ENCODE measurements around the gene PRKCE. TPM values are rescaled to one million over a fixed set of nuclear protein-coding genes. Genes with fewer than 3 reads are reported as not detected.

PRKCE gene
- total and polyA plus RNA-seq, 3 experiments from 2014 or later: 3.1 to 9.6 (median 7.9) TPM

DNA sequence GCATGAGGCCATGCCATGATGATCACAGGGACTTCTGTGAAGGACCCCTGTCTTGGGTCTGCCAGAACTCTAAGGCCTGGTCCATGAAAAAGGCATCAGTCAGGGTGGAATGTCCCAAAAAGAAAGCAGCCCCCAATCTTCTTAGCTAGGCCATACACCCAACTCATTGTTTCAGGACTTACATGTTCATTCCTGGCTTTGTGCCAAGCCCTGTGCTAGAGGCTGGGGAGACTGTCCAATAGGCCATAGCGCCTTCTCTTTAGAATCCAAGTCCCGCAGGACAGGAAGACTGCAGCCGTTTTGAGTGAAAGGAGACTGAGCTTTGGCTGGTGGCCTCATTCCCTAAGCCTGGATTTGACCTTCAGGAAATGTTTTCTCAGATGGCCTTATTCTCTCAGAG is 247.3 kb downstream of the PRKCE start:
- Histone ChIP-seq H3K36me3 (ENCODE audit: insufficient read depth, low read length) (no peaks in the 10 kb centered on the region), H3K27me3 (ENCODE audit: insufficient read depth, low read length, poor library complexity, severe bottlenecking) (no peaks in the 10 kb centered on the region), H3K9me3 (ENCODE audit: low read length) (no peaks in the 10 kb centered on the region), H3K4me1 (ENCODE audit: insufficient read depth, low read length) (no peaks in the 10 kb centered on the region), H3K4me3 (ENCODE audit: low read length) (no peak overlapping the region), H3K27ac (ENCODE audit: low read depth, low read length) (no peak overlapping the region)
- Mint-ChIP-seq H3K4me1 (no peaks in the 10 kb centered on the region), H3K27ac (no peak overlapping the region), H3K27me3 (peaks cover 0 to 2% of the 10 kb centered on the region in 2 donors), H3K9me3 (no peaks in the 10 kb centered on the region), H3K4me3 (no peak overlapping the region), H3K36me3 (peaks cover 0 to 3% (median 0%) of the 10 kb centered on the region in 3 donors)
- POLR2A ChIA-PET: no interaction called here
- CTCF ChIA-PET: no interaction called here
- no peak for DNase-seq

- no peak overlapping the region for H3K4me3 ChIP-seq (ENCODE audit: low read length)
- CTCF ChIA-PET: no interaction called here
- no peaks in the 10 kb centered on the region for H3K4me1 Mint-ChIP-seq
These were observed 248.5 kb downstream of the PRKCE start for GRCh38 chr2:45899926-45900325.

GRCh38 chr2:45901468-45902032 is 250.1 kb downstream of the PRKCE start:
- H3K36me3 Mint-ChIP-seq: no peaks in the 10 kb centered on the region
- H3K36me3 ChIP-seq (ENCODE audit: insufficient read depth, low read length): no peaks in the 10 kb centered on the region
- peaks cover 0 to 2% of the 10 kb centered on the region in 2 donors for H3K27me3 Mint-ChIP-seq
- no peaks in the 10 kb centered on the region for H3K9me3 ChIP-seq (ENCODE audit: low read length)
- H3K4me3 Mint-ChIP-seq: no peak overlapping the region
- H3K27ac ChIP-seq (ENCODE audit: low read depth, low read length): no peak overlapping the region
- H3K27ac Mint-ChIP-seq: no peak overlapping the region
- H3K4me3 ChIP-seq (ENCODE audit: low read length): no peak overlapping the region
- H3K9me3 Mint-ChIP-seq: no peaks in the 10 kb centered on the region
- no peaks in the 10 kb centered on the region for H3K27me3 ChIP-seq (ENCODE audit: insufficient read depth, low read length, poor library complexity, severe bottlenecking)
- ChIA-PET CTCF (no interaction called here), POLR2A (no interaction called here)
- H3K4me1 ChIP-seq (ENCODE audit: insufficient read depth, low read length): no peaks in the 10 kb centered on the region
- no peaks in the 10 kb centered on the region for H3K4me1 Mint-ChIP-seq
- DNase-seq: no peak

More at GRCh38 chr2:45899926-45900325, 248.5 kb downstream of the PRKCE start:
- Histone ChIP-seq H3K36me3 (ENCODE audit: insufficient read depth, low read length) (no peaks in the 10 kb centered on the region), H3K27me3 (ENCODE audit: insufficient read depth, low read length, poor library complexity, severe bottlenecking) (no peaks in the 10 kb centered on the region), H3K9me3 (ENCODE audit: low read length) (no peaks in the 10 kb centered on the region), H3K4me1 (ENCODE audit: insufficient read depth, low read length) (no peaks in the 10 kb centered on the region), H3K27ac (ENCODE audit: low read depth, low read length) (no peak overlapping the region)
- no peak overlapping the region for H3K27ac Mint-ChIP-seq
- peaks cover 0 to 2% of the 10 kb centered on the region in 2 donors for H3K27me3 Mint-ChIP-seq
- no peak for DNase-seq
- no peaks in the 10 kb centered on the region for H3K9me3 Mint-ChIP-seq
- H3K36me3 Mint-ChIP-seq: peaks cover 0 to 3% (median 0%) of the 10 kb centered on the region in 3 donors
- no peak overlapping the region for H3K4me3 Mint-ChIP-seq
- POLR2A ChIA-PET: no interaction called here

- Mint-ChIP-seq H3K9me3 (no peaks in the 10 kb centered on the region), H3K4me3 (no peak overlapping the region), H3K4me1 (no peaks in the 10 kb centered on the region), H3K27me3 (peaks cover 0 to 2% of the 10 kb centered on the region in 2 donors), H3K27ac (no peak overlapping the region), H3K36me3 (peaks cover 0 to 3% (median 0%) of the 10 kb centered on the region in 3 donors)
- ChIA-PET POLR2A (no interaction called here), CTCF (interaction anchor here (0.9 kb wide), 1 partner anchor 31 kb away, joined by 3 read pairs; no protein-coding TSS in a partner anchor)
- no peak overlapping the region for H3K4me3 ChIP-seq (ENCODE audit: low read length)
- no peaks in the 10 kb centered on the region for H3K36me3 ChIP-seq (ENCODE audit: insufficient read depth, low read length)
- no peaks in the 10 kb centered on the region for H3K9me3 ChIP-seq (ENCODE audit: low read length)
- H3K27me3 ChIP-seq (ENCODE audit: insufficient read depth, low read length, poor library complexity, severe bottlenecking): no peaks in the 10 kb centered on the region
- H3K4me1 ChIP-seq (ENCODE audit: insufficient read depth, low read length): no peaks in the 10 kb centered on the region
- DNase-seq: no peak
- no peak overlapping the region for H3K27ac ChIP-seq (ENCODE audit: low read depth, low read length)
These were observed 250.9 kb downstream of the PRKCE start for GRCh38 chr2:45902380-45902779.

DNA sequence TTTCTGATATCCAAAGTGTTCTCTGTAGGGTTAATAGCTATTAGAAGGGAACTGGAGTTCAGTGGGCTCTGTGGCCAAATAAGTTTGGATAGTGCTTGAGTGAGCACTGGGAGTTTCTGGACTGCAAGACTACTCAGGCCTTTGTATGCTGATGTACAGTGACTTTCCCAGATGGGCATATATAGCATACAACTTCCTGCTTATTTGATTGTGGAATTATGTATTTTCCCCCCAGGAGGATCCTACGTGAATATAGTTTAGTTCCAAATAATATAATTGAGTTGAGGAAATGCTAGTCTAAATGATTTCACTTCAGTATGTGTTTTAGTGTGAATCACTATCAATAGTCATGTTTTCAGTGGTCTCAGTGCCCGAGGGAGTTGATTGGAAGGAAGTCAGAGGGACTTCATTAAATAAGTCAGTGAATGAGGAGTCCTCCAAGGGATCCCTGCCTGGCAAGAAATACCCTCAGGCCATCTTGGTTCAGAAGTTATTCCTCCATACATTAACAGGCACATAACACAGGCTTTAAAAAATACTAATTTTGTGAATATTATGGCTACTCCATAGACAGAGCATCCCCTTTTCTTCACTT is 251.4 kb downstream of the PRKCE start:
- H3K4me3 ChIP-seq (ENCODE audit: low read length): no peak overlapping the region
- H3K27me3 Mint-ChIP-seq: peaks cover 0 to 2% of the 10 kb centered on the region in 2 donors
- no peaks in the 10 kb centered on the region for H3K36me3 ChIP-seq (ENCODE audit: insufficient read depth, low read length)
- no peak overlapping the region for H3K4me3 Mint-ChIP-seq
- ChIA-PET CTCF (interaction anchor here (0.9 kb wide), 1 partner anchor 31 kb away, joined by 3 read pairs; no protein-coding TSS in a partner anchor), POLR2A (no interaction called here)
- H3K27ac Mint-ChIP-seq: peak overlapping the region in 1 of 8 donors; percentile 25
- peaks cover 0 to 3% (median 0%) of the 10 kb centered on the region in 3 donors for H3K36me3 Mint-ChIP-seq
- H3K4me1 Mint-ChIP-seq: no peaks in the 10 kb centered on the region
- DNase-seq: no peak
- H3K27me3 ChIP-seq (ENCODE audit: insufficient read depth, low read length, poor library complexity, severe bottlenecking): no peaks in the 10 kb centered on the region
- no peaks in the 10 kb centered on the region for H3K9me3 Mint-ChIP-seq
- no peaks in the 10 kb centered on the region for H3K9me3 ChIP-seq (ENCODE audit: low read length)
- H3K27ac ChIP-seq (ENCODE audit: low read depth, low read length): no peak overlapping the region
- H3K4me1 ChIP-seq (ENCODE audit: insufficient read depth, low read length): no peaks in the 10 kb centered on the region

DNA sequence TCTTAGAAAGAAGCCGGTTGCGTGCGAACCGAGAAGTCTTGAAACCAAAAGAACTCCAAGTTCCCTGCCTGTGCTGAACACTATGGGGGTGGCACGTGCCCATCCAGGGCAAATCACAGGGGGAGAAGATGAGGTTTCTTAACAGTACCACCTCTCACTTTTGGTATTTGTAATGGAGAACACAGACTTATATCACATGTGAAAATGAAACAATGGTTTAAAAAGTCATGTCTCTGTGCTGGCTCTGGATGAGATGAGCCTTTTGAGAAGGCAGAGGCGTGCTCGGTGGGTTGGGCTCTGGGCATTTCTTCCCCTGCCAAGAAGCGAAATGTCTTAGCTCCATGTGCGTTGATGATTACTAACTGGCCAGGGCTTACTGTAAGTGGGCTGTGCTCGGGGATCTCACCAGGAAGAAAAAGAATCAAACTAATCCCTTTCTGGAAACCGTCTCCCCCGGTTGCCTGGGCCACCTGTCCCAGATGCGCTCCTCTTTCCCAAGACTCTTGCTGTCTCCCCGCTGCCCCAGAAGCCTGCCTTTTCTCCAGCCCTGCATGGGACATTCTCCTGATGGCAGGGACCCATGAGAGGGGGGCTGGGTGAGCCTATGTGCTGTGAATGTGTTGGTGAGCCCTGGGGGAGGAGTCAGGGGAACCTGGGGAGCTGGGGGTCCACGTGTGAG is 252.9 kb downstream of the PRKCE start:
- POLR2A ChIA-PET: no interaction called here
- no peaks in the 10 kb centered on the region for H3K4me1 ChIP-seq (ENCODE audit: insufficient read depth, low read length)
- CTCF ChIA-PET: no interaction called here
- H3K27ac ChIP-seq (ENCODE audit: low read depth, low read length): no peak overlapping the region
- H3K9me3 Mint-ChIP-seq: no peaks in the 10 kb centered on the region
- H3K4me3 ChIP-seq (ENCODE audit: low read length): no peak overlapping the region
- H3K9me3 ChIP-seq (ENCODE audit: low read length): no peaks in the 10 kb centered on the region
- no peak for DNase-seq
- no peaks in the 10 kb centered on the region for H3K36me3 ChIP-seq (ENCODE audit: insufficient read depth, low read length)
- H3K36me3 Mint-ChIP-seq: peaks cover 0 to 3% (median 0%) of the 10 kb centered on the region in 3 donors
- peaks cover 0 to 2% of the 10 kb centered on the region in 2 donors for H3K27me3 Mint-ChIP-seq
- H3K4me3 Mint-ChIP-seq: no peak overlapping the region
- peaks cover 0 to 2% (median 0%) of the 10 kb centered on the region in 3 donors for H3K4me1 Mint-ChIP-seq
- peak overlapping the region in 1 of 8 donors; percentile 74 for H3K27ac Mint-ChIP-seq
- no peaks in the 10 kb centered on the region for H3K27me3 ChIP-seq (ENCODE audit: insufficient read depth, low read length, poor library complexity, severe bottlenecking)

- Histone ChIP-seq H3K4me3 (ENCODE audit: low read length) (no peak overlapping the region), H3K9me3 (ENCODE audit: low read length) (no peaks in the 10 kb centered on the region), H3K27ac (ENCODE audit: low read depth, low read length) (no peak overlapping the region), H3K27me3 (ENCODE audit: insufficient read depth, low read length, poor library complexity, severe bottlenecking) (no peaks in the 10 kb centered on the region), H3K4me1 (ENCODE audit: insufficient read depth, low read length) (no peaks in the 10 kb centered on the region), H3K36me3 (ENCODE audit: insufficient read depth, low read length) (no peaks in the 10 kb centered on the region)
- Mint-ChIP-seq H3K4me3 (no peak overlapping the region), H3K9me3 (no peaks in the 10 kb centered on the region), H3K4me1 (peaks cover 0 to 4% (median 0%) of the 10 kb centered on the region in 3 donors), H3K36me3 (peaks cover 0 to 3% (median 0%) of the 10 kb centered on the region in 3 donors), H3K27ac (no peak overlapping the region), H3K27me3 (peaks cover 0 to 2% of the 10 kb centered on the region in 2 donors)
- ChIA-PET CTCF (no interaction called here), POLR2A (no interaction called here)
- no peak for DNase-seq
These were observed 253.6 kb downstream of the PRKCE start for GRCh38 chr2:45904946-45905631.

GRCh38 chr2:45905632-45905958 is 254.1 kb downstream of the PRKCE start:
- no peaks in the 10 kb centered on the region for H3K36me3 ChIP-seq (ENCODE audit: insufficient read depth, low read length)
- H3K4me3 Mint-ChIP-seq: no peak overlapping the region
- H3K9me3 Mint-ChIP-seq: no peaks in the 10 kb centered on the region
- no peak overlapping the region for H3K27ac ChIP-seq (ENCODE audit: low read depth, low read length)
- no peak overlapping the region for H3K27ac Mint-ChIP-seq
- peaks cover 0 to 4% (median 0%) of the 10 kb centered on the region in 3 donors for H3K4me1 Mint-ChIP-seq
- no peak for DNase-seq
- no peaks in the 10 kb centered on the region for H3K4me1 ChIP-seq (ENCODE audit: insufficient read depth, low read length)
- H3K27me3 ChIP-seq (ENCODE audit: insufficient read depth, low read length, poor library complexity, severe bottlenecking): no peaks in the 10 kb centered on the region
- H3K36me3 Mint-ChIP-seq: peaks cover 0 to 3% (median 0%) of the 10 kb centered on the region in 3 donors
- H3K9me3 ChIP-seq (ENCODE audit: low read length): no peaks in the 10 kb centered on the region
- POLR2A ChIA-PET: no interaction called here
- H3K4me3 ChIP-seq (ENCODE audit: low read length): no peak overlapping the region
- CTCF ChIA-PET: no interaction called here
- H3K27me3 Mint-ChIP-seq: no peaks in the 10 kb centered on the region
